ENCODE data around the gene CFAP410.

The CFAP410 gene

DNA sequence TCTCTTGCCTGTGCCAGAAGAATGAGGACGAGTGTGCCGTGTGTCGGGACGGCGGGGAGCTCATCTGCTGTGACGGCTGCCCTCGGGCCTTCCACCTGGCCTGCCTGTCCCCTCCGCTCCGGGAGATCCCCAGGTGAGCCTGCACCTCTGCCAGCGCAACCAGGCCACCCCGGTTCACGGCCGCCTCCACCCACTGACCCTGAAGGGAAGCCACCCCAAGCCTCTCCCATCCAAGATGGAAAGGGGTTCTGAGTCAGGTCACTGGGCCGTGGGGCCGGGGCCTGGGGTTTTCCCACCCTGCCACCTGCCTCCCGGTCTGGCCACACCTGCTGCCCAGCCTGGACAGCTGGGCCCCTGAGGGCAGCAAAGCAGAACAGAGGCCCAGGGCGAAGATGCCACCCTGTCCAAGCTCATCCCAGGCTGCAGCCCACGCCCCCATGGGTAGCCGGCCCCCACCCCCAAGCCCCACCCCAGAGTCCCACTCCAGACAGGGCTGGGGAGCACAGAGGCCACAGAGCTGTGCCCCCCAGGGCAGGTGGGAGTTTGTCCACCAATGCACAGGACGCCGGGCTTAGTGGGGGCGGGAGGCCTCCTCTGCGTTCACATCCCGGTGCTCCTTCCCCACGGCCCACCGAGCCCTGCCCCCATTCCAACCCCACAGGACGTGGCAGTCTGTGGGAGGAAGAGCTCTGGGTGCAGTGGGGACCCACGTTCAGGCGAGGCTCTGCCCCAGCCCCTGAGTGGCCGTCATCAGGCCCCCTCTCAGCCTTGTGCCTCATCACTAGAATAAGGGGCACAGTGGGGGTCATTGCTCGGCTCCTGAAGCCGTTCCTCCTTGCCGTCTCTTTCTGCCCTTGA lies 47.9 kb downstream of the CFAP410 start:
- DNase-seq (ENCODE audit: extremely low read depth, insufficient read length) = peak; percentile 15
- no peaks in the 10 kb centered on the region for H3K27me3 ChIP-seq (replicated peaks; ENCODE audit: control insufficient read depth, insufficient read depth, low read length)
- no peak for TF ChIP-seq CTCF (IDR thresholded peaks at IDR 0.05; ENCODE audit: insufficient read depth, low read length, poor library complexity, severe bottlenecking)
- no peaks in the 10 kb centered on the region for H3K36me3 ChIP-seq (ENCODE audit: control insufficient read depth, insufficient read depth, low read length)
- H3K4me3 ChIP-seq (replicated peaks; ENCODE audit: low read depth, low read length) = no peak overlapping the region

- Histone ChIP-seq H3K36me3 (ENCODE audit: control insufficient read depth, insufficient read depth, low read length) (no peaks in the 10 kb centered on the region), H3K4me3 (replicated peaks; ENCODE audit: low read depth, low read length) (no peak overlapping the region), H3K27me3 (replicated peaks; ENCODE audit: control insufficient read depth, insufficient read depth, low read length) (no peaks in the 10 kb centered on the region)
- no peak for TF ChIP-seq CTCF (IDR thresholded peaks at IDR 0.05; ENCODE audit: insufficient read depth, low read length, poor library complexity, severe bottlenecking)
- peak; percentile 3 for DNase-seq (ENCODE audit: extremely low read depth, insufficient read length)
Observed at GRCh38 chr21:44290327-44291077, 48.7 kb downstream of the CFAP410 start.

- no peak for TF ChIP-seq CTCF (IDR thresholded peaks at IDR 0.05; ENCODE audit: insufficient read depth, low read length, poor library complexity, severe bottlenecking)
- Histone ChIP-seq H3K4me3 (replicated peaks; ENCODE audit: low read depth, low read length) (no peak overlapping the region), H3K36me3 (ENCODE audit: control insufficient read depth, insufficient read depth, low read length) (no peaks in the 10 kb centered on the region), H3K27me3 (replicated peaks; ENCODE audit: control insufficient read depth, insufficient read depth, low read length) (no peaks in the 10 kb centered on the region)
- DNase-seq (ENCODE audit: extremely low read depth, insufficient read length) = no peak
Observed at GRCh38 chr21:44289381-44290010, 49.7 kb downstream of the CFAP410 start.

GRCh38 chr21:44288251-44289110 lies 50.7 kb downstream of the CFAP410 start:
- Histone ChIP-seq H3K36me3 (ENCODE audit: control insufficient read depth, insufficient read depth, low read length) (no peaks in the 10 kb centered on the region), H3K4me3 (replicated peaks; ENCODE audit: low read depth, low read length) (no peak overlapping the region), H3K27me3 (replicated peaks; ENCODE audit: control insufficient read depth, insufficient read depth, low read length) (no peaks in the 10 kb centered on the region)
- peak; percentile 9 for DNase-seq (ENCODE audit: extremely low read depth, insufficient read length)
- TF ChIP-seq CTCF (IDR thresholded peaks at IDR 0.05; ENCODE audit: insufficient read depth, low read length, poor library complexity, severe bottlenecking) = no peak

All from GM06990 (cell line).